CD4-positive, alpha-beta T cell (primary cell): ENCODE measurements around the gene GALNT18. TPM values are rescaled to one million over a fixed set of nuclear protein-coding genes. Genes with fewer than 3 reads are reported as not detected.

Experiments used
- ATAC-seq: fragments of 200-7000 bp; cut with Tn5 transposase; one replicate; pipeline ENCODE4 v1.10.0; 2022; ENCODE audit warnings: mild to moderate bottlenecking; ENCODE audit not compliant: poor library complexity
- CTCF ChIA-PET: fragments of 350-600 bp; sonication (Branson Sonifier 250); formaldehyde crosslinking; loops from one replicate; lab custom pipeline; 2021; ENCODE audit warnings: antibody characterized with exemption, inconsistent platforms; lab: Charles Lee
- POLR2A ChIA-PET: fragments of 350-600 bp; sonication (Branson Sonifier 250); formaldehyde crosslinking; loops from one replicate; lab custom pipeline; 2021; ENCODE audit warnings: antibody characterized with exemption, inconsistent platforms; lab: Charles Lee
- DNase-seq, 14 experiments: peaks; one replicate each; pipeline ENCODE4 v3.0.0-alpha.2; 2013 to 2020; ENCODE audit warnings: mixed read lengths in 2 of 14
- H3K27ac ChIP-seq, 2 donors: one replicate each; pipeline versions ENCODE4 v1.5.1 to v1.7.0; 2013; ENCODE audit warnings: low read length in 2 of 2, low read depth in 1 of 2, mild to moderate bottlenecking in 1 of 2
- H3K27me3 ChIP-seq, 2 experiments: 1 replicate in 1 of 2; 2 replicates in 1 of 2; pipeline versions ENCODE4 v1.6.1 to v1.7.0; 2013; ENCODE audit warnings: low read length in 2 of 2, control low read depth in 1 of 2, mild to moderate bottlenecking in 1 of 2, moderate library complexity in 1 of 2; ENCODE audit not compliant: insufficient read depth in 2 of 2, control insufficient read depth in 1 of 2
- H3K36me3 ChIP-seq: one replicate; pipeline ENCODE4 v1.6.1; 2013; ENCODE audit warnings: low read length, control low read depth; ENCODE audit not compliant: insufficient read depth
- H3K4me1 ChIP-seq: one replicate; pipeline ENCODE4 v1.6.1; 2013; ENCODE audit warnings: low read length, control low read depth; ENCODE audit not compliant: insufficient read depth
- H3K4me3 ChIP-seq: one replicate; pipeline ENCODE4 v1.5.1; 2013; ENCODE audit warnings: mild to moderate bottlenecking, low read length, moderate library complexity
- H3K9me3 ChIP-seq, 2 experiments: 1 replicate in 1 of 2; 2 replicates in 1 of 2; pipeline versions ENCODE4 v1.6.1 to v1.7.0; 2013; ENCODE audit warnings: low read length in 2 of 2, mild to moderate bottlenecking in 2 of 2, control low read depth in 1 of 2, moderate library complexity in 1 of 2; ENCODE audit not compliant: control insufficient read depth in 1 of 2, insufficient read depth in 1 of 2
- H3K27ac Mint-ChIP-seq: one replicate; pipeline ENCODE4 v1.8.0; 2020; ENCODE audit warnings: mixed read lengths
- H3K27me3 Mint-ChIP-seq: one replicate; pipeline ENCODE4 v1.8.0; 2021; ENCODE audit warnings: mixed read lengths
- H3K36me3 Mint-ChIP-seq: one replicate; pipeline ENCODE4 v1.8.0; 2021; ENCODE audit warnings: low read depth, mixed read lengths
- H3K4me1 Mint-ChIP-seq: one replicate; pipeline ENCODE4 v1.8.0; 2021; ENCODE audit warnings: low read depth, mixed read lengths
- H3K4me3 Mint-ChIP-seq: one replicate; pipeline ENCODE4 v1.8.0; 2020; ENCODE audit warnings: mild to moderate bottlenecking, mixed read lengths
- H3K9me3 Mint-ChIP-seq: one replicate; pipeline ENCODE4 v1.8.0; 2020; ENCODE audit warnings: mixed read lengths
- CTCF ChIP-seq: fragments of 200-600 bp; IDR thresholded peaks from one replicate; pipeline ENCODE4 v1.8.0; 2022; ENCODE audit warnings: antibody characterized with exemption, mild to moderate bottlenecking
- intact Hi-C, 2 experiments: fragments of 100-400 bp; cut with DNase I in 1 of 2; cut with micrococcal nuclease in 1 of 2; formaldehyde crosslinking; loops; one replicate each; pipeline versions ENCODE4 v1.15.1 to v1.9.0; 2023 to 2025; cut with DNase I, micrococcal nuclease
- total RNA-seq, 174 experiments: library from RNA in 2 of 174; stranded (reverse) in 2 of 174; gene quantifications; one replicate each; pipeline ENCODE4 v1.2.3 and lab custom pipeline; 2021 to 2026

GALNT18 gene
- total RNA-seq, 2 experiments from 2014 or later = 0.08 TPM; not detected in 1

- Mint-ChIP-seq H3K4me1 (no peaks in the 10 kb centered on the region), H3K4me3 (no peak overlapping the region), H3K36me3 (no peaks in the 10 kb centered on the region), H3K27ac (no peak overlapping the region), H3K27me3 (peaks cover 4% of the 10 kb centered on the region), H3K9me3 (no peaks in the 10 kb centered on the region)
- Histone ChIP-seq H3K4me3 (no peak overlapping the region), H3K4me1 (no peaks in the 10 kb centered on the region), H3K9me3 (no peaks in the 10 kb centered on the region), H3K27ac (no peak overlapping the region), H3K27me3 (peaks cover 0 to 3% of the 10 kb centered on the region in 2 experiments), H3K36me3 (no peaks in the 10 kb centered on the region)
- ChIA-PET CTCF (no interaction called here), POLR2A (no interaction called here)
- no peak for DNase-seq
- no peak for TF ChIP-seq CTCF
- ATAC-seq = no peak
- intact Hi-C loops = no loop called here
Observed at GRCh38 chr11:11538277-11538960, 83.4 kb downstream of the GALNT18 start.

GRCh38 chr11:11537871-11538270 lies 83.9 kb downstream of the GALNT18 start:
- no peaks in the 10 kb centered on the region for H3K36me3 Mint-ChIP-seq
- POLR2A ChIA-PET = no interaction called here
- H3K9me3 ChIP-seq = no peaks in the 10 kb centered on the region
- no peak overlapping the region for H3K4me3 Mint-ChIP-seq
- H3K4me1 Mint-ChIP-seq = no peaks in the 10 kb centered on the region
- DNase-seq (no peak), ATAC-seq (no peak)
- no peak for TF ChIP-seq CTCF
- H3K27ac Mint-ChIP-seq = no peak overlapping the region
- H3K9me3 Mint-ChIP-seq = no peaks in the 10 kb centered on the region
- H3K4me3 ChIP-seq = no peak overlapping the region
- no peaks in the 10 kb centered on the region for H3K36me3 ChIP-seq
- H3K27me3 Mint-ChIP-seq = peaks cover 4% of the 10 kb centered on the region
- peaks cover 0 to 3% of the 10 kb centered on the region in 2 experiments for H3K27me3 ChIP-seq
- intact Hi-C loops = no loop called here
- CTCF ChIA-PET = no interaction called here
- no peak overlapping the region for H3K27ac ChIP-seq
- H3K4me1 ChIP-seq = no peaks in the 10 kb centered on the region

DNA sequence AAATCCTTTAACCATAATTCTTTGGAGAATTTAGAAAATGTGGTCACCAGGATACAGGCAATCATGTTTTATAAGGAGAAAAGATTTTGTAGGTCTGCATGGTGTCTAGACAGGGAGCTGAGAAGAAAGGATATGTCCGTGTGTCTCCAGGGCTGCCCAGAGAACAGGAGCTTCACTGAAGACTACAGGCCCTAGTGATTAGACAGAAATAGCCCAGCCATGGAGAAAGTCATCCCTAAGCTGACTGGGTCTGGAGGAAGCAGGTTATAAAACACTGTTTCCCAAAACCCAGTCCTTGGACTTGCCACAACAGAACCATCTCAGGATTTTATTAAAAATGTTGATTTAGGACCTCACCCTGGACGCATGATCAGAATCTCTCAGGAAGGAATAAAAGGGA lies 84.4 kb downstream of the GALNT18 start:
- intact Hi-C loops = no loop called here
- Mint-ChIP-seq H3K27ac (no peak overlapping the region), H3K27me3 (peaks cover 4% of the 10 kb centered on the region), H3K9me3 (no peaks in the 10 kb centered on the region), H3K36me3 (no peaks in the 10 kb centered on the region), H3K4me3 (no peak overlapping the region), H3K4me1 (no peaks in the 10 kb centered on the region)
- Histone ChIP-seq H3K4me3 (no peak overlapping the region), H3K27me3 (peaks cover 0 to 3% of the 10 kb centered on the region in 2 experiments), H3K4me1 (no peaks in the 10 kb centered on the region), H3K9me3 (no peaks in the 10 kb centered on the region), H3K36me3 (no peaks in the 10 kb centered on the region), H3K27ac (no peak overlapping the region)
- TF ChIP-seq CTCF = no peak
- POLR2A ChIA-PET = no interaction called here
- ATAC-seq (no peak), DNase-seq (no peak)
- CTCF ChIA-PET = no interaction called here
